Neutrophil (primary cell): ENCODE measurements around the gene TST.

Experiments
- H3K27ac ChIP-seq: fragments of 200-600 bp; sonication (generic); 2 replicates; pipeline ENCODE4 v1.5.1; 2016; ENCODE audit warnings: mild to moderate bottlenecking, moderate library complexity
- H3K27me3 ChIP-seq: fragments of 200-600 bp; sonication (generic); 2 replicates; pipeline ENCODE4 v1.6.0; 2016; ENCODE audit warnings: mild to moderate bottlenecking
- H3K36me3 ChIP-seq: fragments of 200-600 bp; sonication (generic); 2 replicates; pipeline ENCODE4 v1.5.1; 2017
- H3K4me1 ChIP-seq, 2 experiments: fragments of 200-600 bp in 1 of 2; sonication (generic) in 1 of 2; 1 replicate in 1 of 2; 2 replicates in 1 of 2; pipeline versions ENCODE4 v1.5.1 to v1.6.1; 2013 to 2016; ENCODE audit warnings: low read depth in 1 of 2, low read length in 1 of 2, mild to moderate bottlenecking in 1 of 2, moderate library complexity in 1 of 2; ENCODE audit not compliant: control insufficient read depth in 1 of 2, insufficient read depth in 1 of 2
- H3K4me3 ChIP-seq, 2 experiments: fragments of 200-600 bp in 1 of 2; sonication (generic) in 1 of 2; 1 replicate in 1 of 2; 2 replicates in 1 of 2; pipeline ENCODE4 v1.5.1; 2013 to 2016; ENCODE audit warnings: low read depth in 1 of 2, low read length in 1 of 2, mild to moderate bottlenecking in 1 of 2, moderate library complexity in 1 of 2
- H3K9me3 ChIP-seq: fragments of 200-600 bp; sonication (generic); 2 replicates; pipeline ENCODE4 v1.5.1; 2016
- TF ChIP-seq, protein P1 (sequence below): fragments of 200-600 bp; sonication (generic); IDR thresholded peaks from 2 replicates; pipeline ENCODE4 v1.5.1; 2016; ENCODE audit warnings: antibody characterized with exemption

The TST gene

DNA sequence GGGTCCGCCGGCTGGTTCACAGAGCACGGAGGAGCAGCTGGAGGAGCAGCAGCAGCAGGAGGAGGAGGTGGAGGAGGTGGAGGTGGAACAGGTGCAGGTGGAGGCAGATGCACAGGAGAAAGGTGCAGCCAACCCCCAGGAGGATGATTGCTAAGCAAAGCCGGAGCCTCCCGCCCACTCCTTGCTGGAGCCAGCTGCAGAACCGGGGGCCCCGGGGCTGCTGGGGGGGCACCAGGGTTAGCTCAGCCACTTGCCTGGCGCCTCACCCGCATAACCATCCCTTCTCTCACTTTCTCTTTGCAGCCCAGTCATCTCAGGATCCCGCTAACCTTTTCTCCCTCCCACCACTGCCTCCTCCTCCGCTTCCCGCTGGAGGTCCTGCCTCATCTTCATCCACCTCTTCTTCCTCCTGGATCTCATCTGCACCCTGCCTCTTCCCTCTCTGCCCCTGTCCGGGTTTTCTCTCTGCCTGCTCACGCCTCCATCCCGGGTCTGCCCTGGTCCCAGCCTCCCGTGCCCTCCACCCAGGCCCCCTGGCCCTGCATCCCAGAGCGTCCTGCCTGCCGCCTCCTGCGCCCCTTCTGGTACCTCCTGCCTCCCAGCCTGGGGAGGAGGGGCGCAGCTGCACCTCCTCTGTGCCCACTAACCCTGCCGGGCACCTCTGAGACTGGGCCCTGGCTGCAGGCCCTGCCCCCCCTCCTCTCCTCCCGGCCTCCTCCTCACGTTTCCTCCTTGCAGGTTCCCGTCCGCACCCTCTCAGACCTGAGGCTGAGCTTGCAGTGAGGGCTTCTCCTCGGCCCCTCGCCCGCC, 41.8 kb upstream of the TST start:
- H3K4me3 ChIP-seq: no peak overlapping the region
- H3K4me1 ChIP-seq: no peaks in the 10 kb centered on the region
- TF ChIP-seq, protein P1, sequence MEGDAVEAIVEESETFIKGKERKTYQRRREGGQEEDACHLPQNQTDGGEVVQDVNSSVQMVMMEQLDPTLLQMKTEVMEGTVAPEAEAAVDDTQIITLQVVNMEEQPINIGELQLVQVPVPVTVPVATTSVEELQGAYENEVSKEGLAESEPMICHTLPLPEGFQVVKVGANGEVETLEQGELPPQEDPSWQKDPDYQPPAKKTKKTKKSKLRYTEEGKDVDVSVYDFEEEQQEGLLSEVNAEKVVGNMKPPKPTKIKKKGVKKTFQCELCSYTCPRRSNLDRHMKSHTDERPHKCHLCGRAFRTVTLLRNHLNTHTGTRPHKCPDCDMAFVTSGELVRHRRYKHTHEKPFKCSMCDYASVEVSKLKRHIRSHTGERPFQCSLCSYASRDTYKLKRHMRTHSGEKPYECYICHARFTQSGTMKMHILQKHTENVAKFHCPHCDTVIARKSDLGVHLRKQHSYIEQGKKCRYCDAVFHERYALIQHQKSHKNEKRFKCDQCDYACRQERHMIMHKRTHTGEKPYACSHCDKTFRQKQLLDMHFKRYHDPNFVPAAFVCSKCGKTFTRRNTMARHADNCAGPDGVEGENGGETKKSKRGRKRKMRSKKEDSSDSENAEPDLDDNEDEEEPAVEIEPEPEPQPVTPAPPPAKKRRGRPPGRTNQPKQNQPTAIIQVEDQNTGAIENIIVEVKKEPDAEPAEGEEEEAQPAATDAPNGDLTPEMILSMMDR: no peak
- peaks cover 4% of the 10 kb centered on the region for H3K27me3 ChIP-seq
- H3K27ac ChIP-seq: no peak overlapping the region
- H3K9me3 ChIP-seq: no peaks in the 10 kb centered on the region
- no peaks in the 10 kb centered on the region for H3K36me3 ChIP-seq

- Histone ChIP-seq H3K27me3 (peaks cover 5% of the 10 kb centered on the region), H3K9me3 (no peaks in the 10 kb centered on the region), H3K4me1 (no peaks in the 10 kb centered on the region), H3K27ac (no peak overlapping the region), H3K4me3 (no peak overlapping the region), H3K36me3 (no peaks in the 10 kb centered on the region)
- TF ChIP-seq, protein P1: no peak
Observed at GRCh38 chr22:37059876-37060449, 40.7 kb upstream of the TST start.

DNA sequence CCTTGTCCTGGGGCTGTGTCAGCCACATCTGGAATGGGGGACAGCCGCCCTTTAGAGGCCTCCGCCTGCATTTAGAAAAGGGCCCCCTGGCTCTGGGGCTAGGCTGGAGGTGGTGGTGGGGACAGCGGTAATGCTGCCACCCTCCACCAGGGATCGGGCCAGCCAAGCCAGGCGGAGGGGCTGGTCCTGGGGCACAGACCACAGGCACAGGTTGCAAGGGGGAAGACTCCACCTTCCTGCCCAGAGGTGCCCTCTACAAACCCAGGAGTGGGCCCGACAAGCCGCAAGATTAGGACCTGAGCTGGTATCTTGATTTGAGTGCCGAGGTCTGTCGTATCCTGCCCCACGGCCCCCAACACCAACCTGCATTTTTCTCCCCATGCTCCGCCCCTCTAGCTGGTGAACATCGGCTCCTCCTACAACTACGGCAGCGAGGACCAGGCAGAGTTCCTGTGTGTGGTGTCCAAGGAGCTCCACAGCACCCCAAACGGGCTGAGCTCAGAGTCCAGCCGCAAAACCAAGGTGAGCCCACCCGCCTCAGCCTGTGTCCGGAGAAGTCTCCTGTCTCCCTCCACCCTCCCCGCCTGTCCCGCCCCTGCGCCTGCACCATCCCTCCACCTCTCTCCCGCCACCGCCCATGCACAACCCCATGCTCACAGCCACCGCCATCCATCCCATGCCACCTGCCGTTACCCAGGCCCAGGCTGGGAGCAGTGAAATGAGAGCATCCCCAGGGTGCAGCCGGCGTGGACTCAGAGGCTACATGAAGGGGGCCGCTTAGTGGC, 39.9 kb upstream of the TST start:
- Histone ChIP-seq H3K36me3 (no peaks in the 10 kb centered on the region), H3K4me3 (no peak overlapping the region)
- TF ChIP-seq, protein P1: no peak

DNA sequence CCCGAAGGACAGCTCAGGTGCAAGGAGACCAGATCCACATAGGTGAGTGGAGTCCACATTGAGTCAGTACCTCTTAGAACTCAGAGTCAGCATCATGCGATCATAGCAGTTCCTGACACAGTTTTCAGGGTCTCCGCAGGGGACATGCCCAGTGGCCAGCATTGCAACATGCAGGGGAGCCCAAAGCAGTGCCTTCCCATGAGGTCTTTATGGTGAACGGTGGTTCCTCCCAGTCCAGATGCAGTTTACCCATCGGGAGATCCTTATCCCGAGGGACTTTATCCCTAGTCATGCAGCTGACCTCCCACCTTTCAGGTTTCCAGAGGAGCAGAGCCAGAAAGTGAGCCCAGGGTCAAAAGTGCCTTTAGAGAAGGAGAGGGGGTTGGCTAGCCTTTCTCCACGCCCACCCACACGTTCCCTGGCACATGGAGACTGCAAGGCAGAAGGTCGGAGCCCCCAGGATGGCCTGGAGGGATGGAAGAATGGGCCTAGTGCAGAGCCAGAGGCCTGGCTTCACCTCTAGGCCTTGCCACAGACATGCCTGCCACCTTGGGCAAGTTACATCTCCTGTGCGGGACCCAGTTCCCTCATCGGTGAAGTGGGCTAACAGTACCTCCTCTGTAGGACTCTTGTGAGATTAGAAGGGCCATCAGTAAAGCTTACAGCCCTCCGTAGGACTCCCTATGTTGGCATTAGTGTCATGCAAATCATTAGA, 38.7 kb upstream of the TST start:
- Histone ChIP-seq H3K4me3 (no peak overlapping the region), H3K9me3 (no peaks in the 10 kb centered on the region), H3K27ac (no peak overlapping the region), H3K4me1 (no peaks in the 10 kb centered on the region), H3K27me3 (peaks cover 13% of the 10 kb centered on the region), H3K36me3 (no peaks in the 10 kb centered on the region)
- TF ChIP-seq, protein P1: no peak

More for the DNA sequence above, 39.9 kb upstream of the TST start:
- H3K27ac ChIP-seq: no peak overlapping the region
- no peaks in the 10 kb centered on the region for H3K4me1 ChIP-seq
- peaks cover 5% of the 10 kb centered on the region for H3K27me3 ChIP-seq
- no peaks in the 10 kb centered on the region for H3K9me3 ChIP-seq

DNA sequence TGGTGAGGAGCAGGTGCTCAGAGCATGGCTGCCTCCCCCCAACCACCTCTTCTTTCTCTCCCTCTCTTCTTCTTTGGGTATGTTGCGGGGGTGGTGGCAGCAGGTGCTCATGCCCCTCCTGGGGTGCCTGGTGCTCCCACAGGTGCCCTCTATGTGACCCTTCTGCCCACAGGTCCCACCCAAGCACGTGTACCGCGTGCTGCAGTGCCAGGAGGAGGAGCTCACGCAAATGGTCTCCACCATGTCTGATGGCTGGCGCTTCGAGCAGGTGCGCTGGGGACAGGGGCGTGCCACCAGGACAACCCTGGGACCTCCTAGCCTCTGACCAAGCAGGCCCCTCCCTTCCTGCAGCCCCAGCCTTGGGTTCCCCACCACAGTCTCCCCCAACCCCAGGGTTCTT, 38.0 kb upstream of the TST start:
- no peaks in the 10 kb centered on the region for H3K36me3 ChIP-seq
- TF ChIP-seq, protein P1: no peak

More for the DNA sequence above, 38.0 kb upstream of the TST start:
- H3K27ac ChIP-seq: no peak overlapping the region
- H3K9me3 ChIP-seq: no peaks in the 10 kb centered on the region
- H3K4me3 ChIP-seq: no peak overlapping the region
- H3K27me3 ChIP-seq: peaks cover 20% of the 10 kb centered on the region
- no peaks in the 10 kb centered on the region for H3K4me1 ChIP-seq
